Measurements from ENCODE around the gene TBATA. TPM values are rescaled to one million over a fixed set of nuclear protein-coding genes. Genes with fewer than 3 reads are reported as not detected.

Gene TBATA
- total RNA-seq, 6 experiments from 2014 or later: not detected

DNA sequence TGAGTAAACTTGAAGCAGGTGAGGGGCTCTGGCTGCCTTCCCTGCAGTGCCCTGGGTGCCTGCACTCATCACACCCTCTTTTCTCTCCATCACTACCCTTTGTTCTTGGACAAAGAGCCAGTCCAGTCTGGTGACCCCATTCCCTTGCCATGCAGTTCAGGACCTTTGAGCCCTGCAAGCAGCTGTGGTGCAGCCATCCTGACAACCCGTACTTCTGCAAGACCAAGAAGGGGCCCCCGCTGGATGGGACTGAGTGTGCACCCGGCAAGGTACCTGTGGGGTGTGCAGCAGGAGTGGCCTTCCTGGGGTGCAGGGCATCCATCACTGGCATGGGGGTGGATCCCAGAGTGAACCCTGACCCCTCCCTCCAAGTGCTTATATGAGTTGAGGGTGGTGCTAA lies 48.7 kb downstream of the TBATA start:
- no peaks in the 10 kb centered on the region for H3K36me3 ChIP-seq
- H3K9me3 ChIP-seq: no peaks in the 10 kb centered on the region
- WGBS (ENCODE audit: insufficient coverage, low coverage, low lambda C conversion rate, missing lambda C conversion rate): 57% methylated on average over 1 of the region's 3 CpGs
- ATAC-seq: peak in 1 of 4 donors; percentile 67
- intact Hi-C loops (cut with DNase I): no loop called here
- TF ChIP-seq, protein P1, sequence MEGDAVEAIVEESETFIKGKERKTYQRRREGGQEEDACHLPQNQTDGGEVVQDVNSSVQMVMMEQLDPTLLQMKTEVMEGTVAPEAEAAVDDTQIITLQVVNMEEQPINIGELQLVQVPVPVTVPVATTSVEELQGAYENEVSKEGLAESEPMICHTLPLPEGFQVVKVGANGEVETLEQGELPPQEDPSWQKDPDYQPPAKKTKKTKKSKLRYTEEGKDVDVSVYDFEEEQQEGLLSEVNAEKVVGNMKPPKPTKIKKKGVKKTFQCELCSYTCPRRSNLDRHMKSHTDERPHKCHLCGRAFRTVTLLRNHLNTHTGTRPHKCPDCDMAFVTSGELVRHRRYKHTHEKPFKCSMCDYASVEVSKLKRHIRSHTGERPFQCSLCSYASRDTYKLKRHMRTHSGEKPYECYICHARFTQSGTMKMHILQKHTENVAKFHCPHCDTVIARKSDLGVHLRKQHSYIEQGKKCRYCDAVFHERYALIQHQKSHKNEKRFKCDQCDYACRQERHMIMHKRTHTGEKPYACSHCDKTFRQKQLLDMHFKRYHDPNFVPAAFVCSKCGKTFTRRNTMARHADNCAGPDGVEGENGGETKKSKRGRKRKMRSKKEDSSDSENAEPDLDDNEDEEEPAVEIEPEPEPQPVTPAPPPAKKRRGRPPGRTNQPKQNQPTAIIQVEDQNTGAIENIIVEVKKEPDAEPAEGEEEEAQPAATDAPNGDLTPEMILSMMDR (IDR thresholded peaks at IDR 0.05): no peak
- TF ChIP-seq POLR2A (IDR thresholded peaks at IDR 0.05): no peak
- H3K27ac ChIP-seq: no peak overlapping the region
- no peak overlapping the region for H3K4me3 ChIP-seq
- DNase-seq: peak in 1 of 3 donors; percentile 47
- no peaks in the 10 kb centered on the region for H3K27me3 ChIP-seq
- no peaks in the 10 kb centered on the region for H3K4me1 ChIP-seq

DNA sequence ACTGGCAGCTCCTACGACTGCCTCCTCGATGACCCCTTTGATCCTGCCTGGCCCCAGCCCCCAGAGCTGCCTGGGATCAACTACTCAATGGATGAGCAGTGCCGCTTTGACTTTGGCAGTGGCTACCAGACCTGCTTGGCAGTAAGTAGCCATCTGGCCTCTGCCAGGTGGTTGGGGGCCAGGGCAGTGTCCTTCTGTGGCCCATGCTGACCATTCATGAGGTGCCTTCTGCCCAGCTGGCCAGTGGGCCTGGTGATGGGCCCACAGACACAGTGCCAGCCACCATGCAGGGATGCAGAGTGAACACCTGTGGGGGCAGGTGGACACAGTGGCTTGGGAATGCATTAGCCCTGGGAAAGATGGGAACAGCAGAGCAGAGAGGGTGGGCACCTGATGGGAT lies 50.0 kb downstream of the TBATA start:
- no CpG with 5 or more reads among the region's 3 CpGs for WGBS (ENCODE audit: insufficient coverage, low coverage, low lambda C conversion rate, missing lambda C conversion rate)
- H3K36me3 ChIP-seq: no peaks in the 10 kb centered on the region
- no peaks in the 10 kb centered on the region for H3K4me1 ChIP-seq
- no peak overlapping the region for H3K27ac ChIP-seq
- ATAC-seq: no peak
- H3K27me3 ChIP-seq: no peaks in the 10 kb centered on the region
- no peak for TF ChIP-seq POLR2A (IDR thresholded peaks at IDR 0.05)
- TF ChIP-seq, protein P1 (IDR thresholded peaks at IDR 0.05): no peak
- DNase-seq: peak in 1 of 3 donors; percentile 49
- no peak overlapping the region for H3K4me3 ChIP-seq
- intact Hi-C loops (cut with DNase I): no loop called here
- H3K9me3 ChIP-seq: no peaks in the 10 kb centered on the region

DNA sequence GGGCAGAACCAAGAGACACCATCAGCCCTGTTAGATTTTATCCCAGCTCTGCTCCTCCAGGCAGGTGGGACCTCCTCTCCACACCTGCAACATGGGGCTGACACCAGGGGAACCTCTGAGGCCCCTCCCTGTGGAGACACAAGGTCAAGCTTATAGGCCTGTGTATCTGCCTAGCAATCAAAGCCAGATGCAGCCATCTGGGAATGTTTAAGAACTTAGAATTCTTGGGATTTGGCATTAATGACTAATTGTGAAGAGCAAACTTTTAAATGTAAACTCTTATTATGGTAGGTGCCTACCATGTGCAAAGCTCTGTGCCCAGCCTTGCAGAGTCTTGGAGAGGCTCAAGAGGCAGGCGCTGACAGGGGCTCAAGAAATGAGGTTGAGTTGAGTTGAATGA lies 52.1 kb downstream of the TBATA start:
- Histone ChIP-seq H3K9me3 (no peaks in the 10 kb centered on the region), H3K4me1 (no peaks in the 10 kb centered on the region), H3K27me3 (no peaks in the 10 kb centered on the region), H3K36me3 (no peaks in the 10 kb centered on the region), H3K27ac (no peak overlapping the region), H3K4me3 (no peak overlapping the region)
- WGBS (ENCODE audit: insufficient coverage, low coverage, low lambda C conversion rate, missing lambda C conversion rate): 100% methylated on average over 1 of the region's 1 CpG
- ATAC-seq (no peak), DNase-seq (no peak)
- intact Hi-C loops (cut with DNase I): no loop called here
- TF ChIP-seq POLR2A (IDR thresholded peaks at IDR 0.05): no peak
- TF ChIP-seq, protein P1 (IDR thresholded peaks at IDR 0.05): no peak

DNA sequence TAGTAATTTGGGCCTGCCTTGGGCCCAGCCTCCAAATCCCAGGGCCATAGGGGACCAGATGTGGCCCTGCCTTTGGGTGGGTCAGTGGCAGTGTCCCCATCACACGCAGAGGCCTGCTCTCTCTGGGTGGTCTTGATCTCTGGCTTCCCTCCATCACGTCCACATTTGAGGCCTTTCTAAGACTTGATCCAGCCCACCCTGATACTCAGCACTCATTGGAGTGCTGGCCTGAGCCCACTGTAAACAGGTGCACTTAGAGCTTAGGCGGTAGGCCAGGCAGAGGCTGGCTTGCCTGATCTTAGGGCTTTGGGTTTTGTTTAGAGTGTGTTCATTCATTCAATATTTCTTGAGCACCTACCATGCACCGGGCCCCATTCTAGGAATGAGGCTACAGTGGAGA lies 52.6 kb downstream of the TBATA start:
- ATAC-seq (no peak), DNase-seq (no peak)
- Histone ChIP-seq H3K4me1 (no peaks in the 10 kb centered on the region), H3K36me3 (no peaks in the 10 kb centered on the region), H3K27ac (no peak overlapping the region), H3K4me3 (no peak overlapping the region), H3K27me3 (no peaks in the 10 kb centered on the region), H3K9me3 (no peaks in the 10 kb centered on the region)
- WGBS (ENCODE audit: insufficient coverage, low coverage, low lambda C conversion rate, missing lambda C conversion rate): no CpG with 5 or more reads among the region's 4 CpGs
- no peak for TF ChIP-seq POLR2A (IDR thresholded peaks at IDR 0.05)
- TF ChIP-seq, protein P1 (IDR thresholded peaks at IDR 0.05): no peak
- intact Hi-C loops (cut with DNase I): no loop called here

DNA sequence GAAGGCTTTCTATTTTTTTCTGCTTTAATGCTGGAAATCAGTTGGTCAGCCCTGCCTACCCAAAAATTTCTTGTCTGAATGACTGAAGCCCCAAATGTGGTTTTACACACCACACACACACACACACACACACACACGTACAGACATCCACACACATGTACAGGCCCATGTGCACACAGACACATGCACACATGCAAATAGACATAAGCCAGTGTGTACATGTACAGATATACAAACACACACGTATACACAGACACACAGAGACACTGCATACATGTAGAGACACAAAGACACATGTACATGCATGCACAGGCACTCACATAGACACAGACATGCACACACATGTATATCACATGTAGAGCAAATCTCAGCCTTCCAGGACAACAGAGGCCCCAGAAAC lies 54.2 kb downstream of the TBATA start:
- no peak overlapping the region for H3K27ac ChIP-seq
- ATAC-seq (no peak), DNase-seq (no peak)
- no peak overlapping the region for H3K4me3 ChIP-seq
- no CpG with 5 or more reads among the region's 2 CpGs for WGBS (ENCODE audit: insufficient coverage, low coverage, low lambda C conversion rate, missing lambda C conversion rate)
- no peak for TF ChIP-seq POLR2A (IDR thresholded peaks at IDR 0.05)
- TF ChIP-seq, protein P1 (IDR thresholded peaks at IDR 0.05): no peak
- H3K4me1 ChIP-seq: no peaks in the 10 kb centered on the region
- H3K9me3 ChIP-seq: no peaks in the 10 kb centered on the region
- H3K27me3 ChIP-seq: no peaks in the 10 kb centered on the region
- intact Hi-C loops (cut with DNase I): no loop called here
- no peaks in the 10 kb centered on the region for H3K36me3 ChIP-seq

All from right lobe of liver (tissue), 6 donors.